Activated CD8-positive, alpha-beta T cell treated with anti-CD3 and anti-CD28 coated beads for 36 hours (primary cell): ENCODE data around the gene ST6GALNAC3. TPM values are rescaled to one million over a fixed set of nuclear protein-coding genes. Genes with fewer than 3 reads are reported as not detected.

ENCODE experiments used
- ATAC-seq: fragments of 200-7000 bp; cut with Tn5 transposase; one replicate; pipeline ENCODE4 v1.10.0; 2021; ENCODE audit warnings: mild to moderate bottlenecking, moderate library complexity
- CTCF ChIA-PET: fragments of 350-600 bp; sonication (Branson Sonifier 250); formaldehyde crosslinking; loops from one replicate; lab custom pipeline; 2021; ENCODE audit warnings: antibody characterized with exemption; lab: Charles Lee
- POLR2A ChIA-PET: fragments of 350-600 bp; sonication (Branson Sonifier 250); formaldehyde crosslinking; loops from one replicate; lab custom pipeline; 2021; ENCODE audit warnings: antibody characterized with exemption; lab: Charles Lee
- DNase-seq: peaks from one replicate; pipeline ENCODE4 v3.0.0-alpha.2; 2020
- H3K27ac Mint-ChIP-seq: one replicate; pipeline ENCODE4 v1.8.0; 2021; ENCODE audit warnings: mild to moderate bottlenecking, mixed read lengths
- H3K27me3 Mint-ChIP-seq: one replicate; pipeline ENCODE4 v1.8.0; 2021; ENCODE audit warnings: mixed read lengths
- H3K36me3 Mint-ChIP-seq: one replicate; pipeline ENCODE4 v1.8.0; 2021; ENCODE audit warnings: low read depth, mixed read lengths
- H3K4me1 Mint-ChIP-seq: one replicate; pipeline ENCODE4 v1.8.0; 2021; ENCODE audit warnings: low read depth, mixed read lengths
- H3K4me3 Mint-ChIP-seq: one replicate; pipeline ENCODE4 v1.8.0; 2021; ENCODE audit warnings: mild to moderate bottlenecking, moderate library complexity, mixed read lengths
- H3K9me3 Mint-ChIP-seq: one replicate; pipeline ENCODE4 v1.8.0; 2021; ENCODE audit warnings: mixed read lengths
- intact Hi-C: fragments of 100-400 bp; cut with micrococcal nuclease; formaldehyde crosslinking; loops from one replicate; pipeline ENCODE4 v1.10.0; 2022
- total RNA-seq, 2 experiments: library from RNA; stranded (reverse); gene quantifications; one replicate each; pipeline ENCODE4 v1.2.3, GENCODE V29; 2021
- TF ChIP-seq, protein P1 (sequence below): fragments of 200-600 bp; IDR thresholded peaks from one replicate; pipeline ENCODE4 v1.8.0; 2022; ENCODE audit warnings: antibody characterized with exemption, mild to moderate bottlenecking

ST6GALNAC3 gene
- total RNA-seq, 2 experiments from 2014 or later, result 2.7 to 2.9 TPM

DNA sequence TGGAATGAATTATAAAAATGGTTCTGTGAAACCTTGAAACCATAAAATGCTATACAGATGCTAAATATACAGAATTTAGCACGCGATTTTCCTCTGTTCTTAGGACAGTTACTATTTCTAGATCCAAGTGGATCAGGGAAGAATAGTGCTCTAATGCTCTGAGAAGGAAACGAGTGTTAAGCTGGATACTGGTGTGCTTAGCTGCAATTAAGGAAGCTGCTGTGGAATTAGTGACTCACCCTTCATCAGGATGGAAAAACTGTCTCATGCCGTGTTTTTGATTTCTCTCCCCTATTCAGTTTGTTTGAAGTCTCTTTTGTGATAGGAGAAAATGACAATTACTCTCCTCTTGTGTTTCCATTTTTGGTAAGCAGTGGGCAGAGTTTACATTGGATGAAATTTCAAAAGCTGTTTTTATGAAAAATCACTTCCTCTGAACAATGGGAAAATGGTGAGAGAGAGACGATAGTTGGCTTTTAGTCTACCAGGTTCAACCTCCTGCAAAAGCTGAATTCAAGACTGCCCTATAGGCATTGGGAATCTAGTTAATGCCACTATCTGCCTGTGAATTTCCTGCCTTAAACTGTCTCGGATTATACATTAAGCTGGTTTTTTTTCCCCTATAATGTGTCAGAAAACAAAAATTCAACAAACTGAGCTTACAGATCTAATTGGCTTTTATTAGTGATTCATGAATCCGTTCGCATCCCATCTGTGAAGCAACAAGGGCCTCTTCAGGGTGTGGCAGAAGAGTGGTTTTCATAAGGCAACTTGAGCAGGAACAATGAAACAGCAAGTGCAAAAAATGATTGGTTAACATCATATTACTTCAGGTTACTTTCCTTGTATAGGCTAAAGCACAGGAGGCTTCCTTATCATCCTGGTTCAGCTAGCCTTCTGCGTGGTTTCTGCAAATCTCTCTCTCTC, 179.8 kb downstream of the ST6GALNAC3 start:
- H3K36me3 Mint-ChIP-seq, result no peaks in the 10 kb centered on the region
- peaks cover 53% of the 10 kb centered on the region for H3K4me1 Mint-ChIP-seq
- no peaks in the 10 kb centered on the region for H3K9me3 Mint-ChIP-seq
- ChIA-PET CTCF (no interaction called here), POLR2A (no interaction called here)
- TF ChIP-seq, protein P1, sequence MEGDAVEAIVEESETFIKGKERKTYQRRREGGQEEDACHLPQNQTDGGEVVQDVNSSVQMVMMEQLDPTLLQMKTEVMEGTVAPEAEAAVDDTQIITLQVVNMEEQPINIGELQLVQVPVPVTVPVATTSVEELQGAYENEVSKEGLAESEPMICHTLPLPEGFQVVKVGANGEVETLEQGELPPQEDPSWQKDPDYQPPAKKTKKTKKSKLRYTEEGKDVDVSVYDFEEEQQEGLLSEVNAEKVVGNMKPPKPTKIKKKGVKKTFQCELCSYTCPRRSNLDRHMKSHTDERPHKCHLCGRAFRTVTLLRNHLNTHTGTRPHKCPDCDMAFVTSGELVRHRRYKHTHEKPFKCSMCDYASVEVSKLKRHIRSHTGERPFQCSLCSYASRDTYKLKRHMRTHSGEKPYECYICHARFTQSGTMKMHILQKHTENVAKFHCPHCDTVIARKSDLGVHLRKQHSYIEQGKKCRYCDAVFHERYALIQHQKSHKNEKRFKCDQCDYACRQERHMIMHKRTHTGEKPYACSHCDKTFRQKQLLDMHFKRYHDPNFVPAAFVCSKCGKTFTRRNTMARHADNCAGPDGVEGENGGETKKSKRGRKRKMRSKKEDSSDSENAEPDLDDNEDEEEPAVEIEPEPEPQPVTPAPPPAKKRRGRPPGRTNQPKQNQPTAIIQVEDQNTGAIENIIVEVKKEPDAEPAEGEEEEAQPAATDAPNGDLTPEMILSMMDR, result no peak
- peak overlapping the region; percentile 48 for H3K27ac Mint-ChIP-seq
- H3K4me3 Mint-ChIP-seq, result no peak overlapping the region
- no peak for ATAC-seq
- intact Hi-C loops, result no loop called here
- no peaks in the 10 kb centered on the region for H3K27me3 Mint-ChIP-seq
- DNase-seq, result peak; percentile 27

DNA sequence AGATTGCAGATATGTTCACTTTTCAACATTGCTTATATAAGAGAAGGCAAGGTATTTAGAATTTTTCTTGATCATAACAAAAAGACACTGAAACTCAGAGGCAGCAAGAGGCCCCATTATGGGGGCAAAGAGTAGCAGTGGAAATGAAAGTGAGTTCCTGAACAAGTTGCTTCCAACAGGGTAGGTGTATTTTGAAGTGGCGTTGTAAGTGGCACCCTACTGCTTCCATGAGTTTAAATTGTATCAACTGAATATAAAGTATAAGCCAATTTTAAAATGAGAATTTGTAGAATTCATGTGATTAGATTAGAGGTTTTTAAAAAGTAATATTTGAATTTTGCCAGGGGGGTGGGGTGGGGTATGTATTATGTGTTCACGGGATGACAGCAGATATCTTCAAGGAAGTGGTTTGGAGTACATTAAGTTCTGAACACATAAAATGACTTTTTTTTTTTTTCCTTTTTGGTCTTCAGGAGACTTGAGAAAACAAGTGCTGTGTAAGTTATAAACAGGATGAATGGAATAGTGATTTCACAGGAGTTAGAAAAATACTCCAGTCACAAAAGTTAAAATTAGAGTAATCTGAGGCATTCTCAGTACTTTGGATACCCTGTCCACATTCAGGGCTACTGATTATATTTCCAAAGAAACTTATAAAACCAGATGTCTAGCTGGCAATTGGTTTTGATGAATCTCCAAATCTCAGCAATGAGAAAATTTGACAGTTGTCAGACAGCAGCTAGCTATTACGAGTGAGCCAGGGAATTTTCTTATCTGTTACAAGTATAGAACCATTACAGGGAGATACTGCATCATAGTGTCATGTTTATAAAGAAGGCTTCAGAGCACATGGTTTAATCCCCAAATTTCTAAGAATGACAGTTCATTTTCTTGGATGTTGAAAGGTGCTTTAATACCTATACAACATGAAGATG, 182.0 kb downstream of the ST6GALNAC3 start:
- POLR2A ChIA-PET, result no interaction called here
- Mint-ChIP-seq H3K4me1 (peaks cover 63% of the 10 kb centered on the region), H3K27ac (peak overlapping the region; percentile 52), H3K27me3 (no peaks in the 10 kb centered on the region), H3K4me3 (peak overlapping the region; percentile 11), H3K36me3 (no peaks in the 10 kb centered on the region), H3K9me3 (no peaks in the 10 kb centered on the region)
- TF ChIP-seq, protein P1, result no peak
- CTCF ChIA-PET, result interaction anchor here (1.8 kb wide), 1 partner anchor 11 kb away, joined by 8 read pairs; no protein-coding TSS in a partner anchor
- peak; percentile 27 for DNase-seq
- peak; percentile 48 for ATAC-seq
- intact Hi-C loops, result no loop called here

DNA sequence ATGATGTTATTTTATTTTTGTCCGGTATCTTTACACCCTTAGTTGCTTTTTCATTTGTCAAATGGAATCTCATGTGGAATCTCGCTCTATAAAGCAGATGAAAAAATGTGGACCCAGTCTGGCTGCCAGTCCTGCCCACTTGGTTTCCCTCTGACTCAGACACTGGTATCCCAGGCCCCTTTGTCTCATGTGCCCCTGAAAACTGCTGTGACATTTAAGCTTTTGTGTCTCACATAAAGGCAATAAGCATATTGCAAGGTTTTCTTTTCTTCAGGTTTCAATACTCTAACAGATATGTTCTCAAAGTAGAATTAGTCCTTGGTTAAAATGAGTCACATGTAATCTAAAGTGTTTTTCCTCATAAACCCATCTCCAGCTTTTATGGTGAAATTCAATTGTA, 183.3 kb downstream of the ST6GALNAC3 start:
- ChIA-PET POLR2A (no interaction called here), CTCF (interaction anchor here (0.9 to 1.8 kb wide), 2 partner anchors 10 to 11 kb away, joined by 3 to 8 read pairs; no protein-coding TSS in a partner anchor)
- Mint-ChIP-seq H3K9me3 (no peaks in the 10 kb centered on the region), H3K4me3 (no peak overlapping the region), H3K36me3 (no peaks in the 10 kb centered on the region), H3K27ac (peak overlapping the region; percentile 75), H3K27me3 (no peaks in the 10 kb centered on the region), H3K4me1 (peaks cover 68% of the 10 kb centered on the region)
- peak; percentile 50 for DNase-seq
- intact Hi-C loops, result no loop called here
- TF ChIP-seq, protein P1, result no peak
- peak; percentile 69 for ATAC-seq

DNA sequence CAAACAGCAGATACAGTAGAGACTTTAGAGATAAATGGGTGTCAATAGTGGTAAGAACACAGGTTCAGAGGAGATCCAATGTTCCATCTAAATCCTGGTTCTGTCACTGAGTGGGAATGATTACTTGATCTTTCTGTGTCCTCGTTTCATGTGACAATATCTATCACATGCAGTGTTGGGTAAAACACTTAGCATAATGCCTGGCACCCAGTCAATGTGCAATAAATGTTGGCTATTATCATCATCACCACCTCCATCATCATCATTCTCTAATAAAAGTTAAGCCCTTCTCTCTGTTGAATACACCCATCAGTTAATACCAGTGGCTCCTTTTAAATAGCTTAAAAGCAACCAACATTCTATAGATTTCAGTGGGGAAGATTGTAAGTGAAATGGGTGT, 184.7 kb downstream of the ST6GALNAC3 start:
- ChIA-PET POLR2A (no interaction called here), CTCF (no interaction called here)
- TF ChIP-seq, protein P1, result no peak
- no peak overlapping the region for H3K4me3 Mint-ChIP-seq
- ATAC-seq (no peak), DNase-seq (no peak)
- no peak overlapping the region for H3K27ac Mint-ChIP-seq
- no peaks in the 10 kb centered on the region for H3K9me3 Mint-ChIP-seq
- H3K27me3 Mint-ChIP-seq, result no peaks in the 10 kb centered on the region
- intact Hi-C loops, result no loop called here
- no peaks in the 10 kb centered on the region for H3K36me3 Mint-ChIP-seq
- peaks cover 65% of the 10 kb centered on the region for H3K4me1 Mint-ChIP-seq
